Type B pancreatic cell (in vitro differentiated cells): ENCODE data around the gene LIMS1. TPM values are rescaled to one million over a fixed set of nuclear protein-coding genes. Genes with fewer than 3 reads are reported as not detected.

Experiments used
- DNase-seq: peaks from one replicate; pipeline ENCODE4 v3.0.0; 2021; ENCODE audit warnings: mixed read lengths; ENCODE audit not compliant: unreplicated experiment; ENCODE audit errors: extremely low spot score
- H3K27ac Mint-ChIP-seq: 2 replicates; pipeline ENCODE4 v1.8.0; 2021; ENCODE audit warnings: mild to moderate bottlenecking, mixed read lengths
- H3K27me3 Mint-ChIP-seq: 2 replicates; pipeline ENCODE4 v1.8.0; 2021; ENCODE audit warnings: mixed read lengths
- H3K36me3 Mint-ChIP-seq: 2 replicates; pipeline ENCODE4 v1.8.0; 2021; ENCODE audit warnings: mixed read lengths
- H3K4me1 Mint-ChIP-seq: one replicate; pipeline ENCODE4 v1.8.0; 2021; ENCODE audit warnings: mixed read lengths; ENCODE audit not compliant: unreplicated experiment
- H3K4me3 Mint-ChIP-seq: 2 replicates; pipeline ENCODE4 v1.8.0; 2021; ENCODE audit warnings: mild to moderate bottlenecking, mixed read lengths
- H3K9me3 Mint-ChIP-seq: 2 replicates; pipeline ENCODE4 v1.8.0; 2021; ENCODE audit warnings: mixed read lengths
- total RNA-seq: library from RNA; stranded (reverse); gene quantifications from 2 replicates; pipeline ENCODE4 v1.2.1, GENCODE V29; 2021; ENCODE audit warnings: low replicate concordance
- TF ChIP-seq, protein P1 (sequence below): fragments of 200-600 bp; sonication (generic); conservative IDR thresholded peaks from 2 replicates; pipeline ENCODE4 v1.5.0; 2021; ENCODE audit warnings: antibody characterized with exemption, mild to moderate bottlenecking

LIMS1 gene
- total RNA-seq, 1 donor from 2014 or later, result 43.5 TPM

DNA sequence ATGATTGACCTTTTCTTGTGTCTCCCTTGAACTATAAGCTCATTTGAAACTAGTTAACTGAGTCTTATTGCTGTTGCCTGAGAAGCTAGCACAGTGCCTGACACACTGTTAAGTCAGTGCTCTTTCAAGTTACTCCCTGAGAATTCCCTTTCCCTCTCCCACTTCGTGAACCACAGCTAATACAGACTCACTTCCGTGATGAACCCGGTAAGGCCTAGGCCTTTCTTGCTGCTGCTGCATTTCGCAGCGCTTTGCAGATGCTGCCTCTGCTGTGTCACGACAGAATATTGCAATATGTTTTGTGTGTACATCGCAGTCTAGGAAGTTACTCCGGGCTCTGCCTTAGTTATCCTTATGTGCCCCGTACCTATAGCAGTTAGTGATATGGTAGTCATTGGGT is 42.8 kb downstream of the LIMS1 start:
- DNase-seq, result no peak
- Mint-ChIP-seq H3K4me3 (no peak overlapping the region), H3K27me3 (no peaks in the 10 kb centered on the region), H3K36me3 (no peaks in the 10 kb centered on the region), H3K9me3 (no peaks in the 10 kb centered on the region), H3K27ac (no peak overlapping the region), H3K4me1 (peaks cover 47% of the 10 kb centered on the region)
- TF ChIP-seq, protein P1, sequence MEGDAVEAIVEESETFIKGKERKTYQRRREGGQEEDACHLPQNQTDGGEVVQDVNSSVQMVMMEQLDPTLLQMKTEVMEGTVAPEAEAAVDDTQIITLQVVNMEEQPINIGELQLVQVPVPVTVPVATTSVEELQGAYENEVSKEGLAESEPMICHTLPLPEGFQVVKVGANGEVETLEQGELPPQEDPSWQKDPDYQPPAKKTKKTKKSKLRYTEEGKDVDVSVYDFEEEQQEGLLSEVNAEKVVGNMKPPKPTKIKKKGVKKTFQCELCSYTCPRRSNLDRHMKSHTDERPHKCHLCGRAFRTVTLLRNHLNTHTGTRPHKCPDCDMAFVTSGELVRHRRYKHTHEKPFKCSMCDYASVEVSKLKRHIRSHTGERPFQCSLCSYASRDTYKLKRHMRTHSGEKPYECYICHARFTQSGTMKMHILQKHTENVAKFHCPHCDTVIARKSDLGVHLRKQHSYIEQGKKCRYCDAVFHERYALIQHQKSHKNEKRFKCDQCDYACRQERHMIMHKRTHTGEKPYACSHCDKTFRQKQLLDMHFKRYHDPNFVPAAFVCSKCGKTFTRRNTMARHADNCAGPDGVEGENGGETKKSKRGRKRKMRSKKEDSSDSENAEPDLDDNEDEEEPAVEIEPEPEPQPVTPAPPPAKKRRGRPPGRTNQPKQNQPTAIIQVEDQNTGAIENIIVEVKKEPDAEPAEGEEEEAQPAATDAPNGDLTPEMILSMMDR, result no peak

DNA sequence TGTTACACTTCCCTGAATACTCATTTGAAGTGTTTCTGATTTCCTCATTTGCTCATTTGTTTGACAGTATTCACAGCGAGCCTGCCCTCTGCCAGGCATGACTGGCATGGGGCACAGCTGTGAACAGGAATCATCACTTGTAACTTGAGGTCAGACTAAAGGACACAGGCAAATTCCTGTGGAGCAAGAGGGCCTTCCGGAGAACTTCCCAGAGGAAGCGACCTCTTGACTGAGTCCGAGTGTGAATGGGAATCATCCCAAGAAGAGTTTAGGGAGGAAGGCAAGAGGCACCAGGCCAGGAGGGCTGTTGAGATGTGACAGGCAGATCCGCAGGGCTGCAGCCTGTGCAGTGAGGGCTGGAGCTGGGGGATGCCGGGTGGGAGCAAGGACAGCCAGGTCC is 45.4 kb downstream of the LIMS1 start:
- TF ChIP-seq, protein P1, result no peak
- no peaks in the 10 kb centered on the region for H3K36me3 Mint-ChIP-seq
- H3K4me1 Mint-ChIP-seq, result peaks cover 44% of the 10 kb centered on the region
- H3K27me3 Mint-ChIP-seq, result no peaks in the 10 kb centered on the region
- no peak for DNase-seq
- no peaks in the 10 kb centered on the region for H3K9me3 Mint-ChIP-seq
- no peak overlapping the region for H3K27ac Mint-ChIP-seq
- no peak overlapping the region for H3K4me3 Mint-ChIP-seq

DNA sequence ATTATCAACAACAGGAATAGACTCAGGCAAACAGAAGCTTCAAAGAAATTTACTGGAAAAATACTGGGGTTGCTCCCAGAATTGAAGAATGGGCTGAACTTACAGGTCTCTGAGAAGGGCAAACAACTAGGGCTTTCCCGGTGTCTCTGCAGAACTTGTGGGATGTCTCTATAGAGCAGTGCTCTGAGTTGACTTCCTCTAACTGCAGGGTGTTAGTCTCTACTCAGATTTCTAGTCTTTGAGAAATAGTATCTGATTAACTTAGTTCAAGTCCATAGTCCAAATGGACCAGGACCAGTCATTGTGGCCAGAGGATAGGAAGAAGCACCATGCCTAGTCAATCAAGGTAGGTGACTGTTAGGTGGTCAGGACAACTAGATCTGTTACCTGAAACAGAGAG is 45.8 kb downstream of the LIMS1 start:
- Mint-ChIP-seq H3K27me3 (no peaks in the 10 kb centered on the region), H3K36me3 (no peaks in the 10 kb centered on the region), H3K4me1 (peaks cover 40% of the 10 kb centered on the region), H3K9me3 (no peaks in the 10 kb centered on the region), H3K27ac (no peak overlapping the region), H3K4me3 (no peak overlapping the region)
- DNase-seq, result no peak
- TF ChIP-seq, protein P1, result no peak

DNA sequence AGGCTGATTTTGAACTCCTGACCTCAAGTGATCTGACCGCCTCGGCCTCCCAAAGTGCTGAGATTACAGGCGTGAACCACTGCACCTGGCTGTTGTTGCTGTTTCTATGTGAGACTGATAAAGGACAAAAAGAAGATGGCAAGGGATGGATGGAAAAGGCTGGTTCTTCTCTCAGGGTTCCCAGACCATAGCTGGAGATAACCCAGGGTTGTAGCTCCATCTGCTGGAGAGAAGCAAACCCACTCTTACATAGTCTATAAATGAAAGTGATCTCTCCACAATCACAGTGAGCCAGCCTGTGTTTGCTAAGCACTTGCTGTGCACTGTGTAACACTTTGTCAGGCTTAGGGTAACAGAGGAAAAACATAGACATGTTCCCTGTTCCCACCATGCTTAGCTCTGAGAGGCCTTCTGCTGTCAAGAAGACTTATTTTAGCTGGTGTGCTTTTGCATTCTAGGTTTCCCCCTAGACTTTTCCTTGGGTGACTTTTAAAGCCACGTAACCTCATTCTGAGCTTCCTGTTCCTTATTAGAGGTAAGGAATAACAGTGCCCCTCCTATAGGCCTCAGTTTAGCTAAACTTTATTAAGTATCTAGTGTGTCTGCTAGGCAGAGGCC is 49.7 kb downstream of the LIMS1 start:
- H3K9me3 Mint-ChIP-seq, result no peaks in the 10 kb centered on the region
- DNase-seq, result no peak
- H3K27ac Mint-ChIP-seq, result peak overlapping the region; percentile 73
- no peak overlapping the region for H3K4me3 Mint-ChIP-seq
- TF ChIP-seq, protein P1, result peak; percentile 86
- no peaks in the 10 kb centered on the region for H3K27me3 Mint-ChIP-seq
- peaks cover 51% of the 10 kb centered on the region for H3K4me1 Mint-ChIP-seq
- H3K36me3 Mint-ChIP-seq, result no peaks in the 10 kb centered on the region

DNA sequence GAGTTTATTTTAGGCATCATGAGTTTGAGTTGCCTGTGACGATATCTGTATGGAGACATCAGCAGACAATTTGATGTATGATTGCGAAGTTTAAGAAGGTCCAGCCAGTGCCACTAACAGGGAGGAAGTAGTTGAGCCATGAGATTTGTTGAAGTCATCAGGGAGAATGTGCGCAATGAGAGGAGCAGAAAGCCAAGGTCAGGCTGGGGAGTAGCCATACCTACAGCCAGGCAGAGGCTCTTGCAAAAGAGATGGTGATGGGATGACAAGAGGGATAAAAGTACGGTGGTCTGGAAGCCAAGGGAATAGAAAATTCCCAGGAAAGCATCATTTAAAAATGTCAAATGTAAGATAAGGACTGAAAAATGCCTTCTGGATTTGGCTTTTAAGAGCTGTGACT is 51.2 kb downstream of the LIMS1 start:
- DNase-seq, result no peak
- Mint-ChIP-seq H3K27me3 (no peaks in the 10 kb centered on the region), H3K4me3 (no peak overlapping the region), H3K27ac (no peak overlapping the region), H3K4me1 (peaks cover 47% of the 10 kb centered on the region), H3K9me3 (no peaks in the 10 kb centered on the region), H3K36me3 (no peaks in the 10 kb centered on the region)
- TF ChIP-seq, protein P1, result no peak

DNA sequence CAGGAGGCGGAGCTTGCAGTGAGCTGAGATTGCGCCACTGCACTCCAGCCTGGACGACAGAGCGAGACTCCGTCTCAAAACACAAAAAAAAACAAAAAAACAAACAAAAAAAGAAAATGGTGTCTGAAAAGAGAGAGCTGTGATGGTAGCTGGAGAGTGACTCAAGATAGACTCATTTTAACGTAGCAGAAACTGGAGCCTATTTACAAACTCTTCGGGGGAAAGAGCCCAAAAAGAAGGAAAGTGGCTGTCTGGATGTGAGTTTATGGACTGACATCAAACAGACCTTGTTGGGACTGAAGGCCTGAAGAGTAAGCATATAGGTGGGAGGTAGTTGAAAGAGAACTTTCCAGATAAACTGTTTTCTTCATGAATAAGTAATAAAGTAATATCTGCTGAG is 51.8 kb downstream of the LIMS1 start:
- no peaks in the 10 kb centered on the region for H3K36me3 Mint-ChIP-seq
- no peaks in the 10 kb centered on the region for H3K27me3 Mint-ChIP-seq
- peaks cover 41% of the 10 kb centered on the region for H3K4me1 Mint-ChIP-seq
- no peak overlapping the region for H3K27ac Mint-ChIP-seq
- no peak overlapping the region for H3K4me3 Mint-ChIP-seq
- no peak for DNase-seq
- H3K9me3 Mint-ChIP-seq, result no peaks in the 10 kb centered on the region
- TF ChIP-seq, protein P1, result no peak
